Cardiac atrium fibroblast (primary cell): ENCODE data around the gene B4GALT6. TPM values are rescaled to one million over a fixed set of nuclear protein-coding genes. Genes with fewer than 3 reads are reported as not detected.

Experiments
- total RNA-seq: library from RNA; depleted of rRNA; stranded (reverse); fragments of >200 nt; gene quantifications from 2 replicates; pipeline ENCODE4 v1.2.3, GENCODE V29; 2015

Gene B4GALT6, protein sequence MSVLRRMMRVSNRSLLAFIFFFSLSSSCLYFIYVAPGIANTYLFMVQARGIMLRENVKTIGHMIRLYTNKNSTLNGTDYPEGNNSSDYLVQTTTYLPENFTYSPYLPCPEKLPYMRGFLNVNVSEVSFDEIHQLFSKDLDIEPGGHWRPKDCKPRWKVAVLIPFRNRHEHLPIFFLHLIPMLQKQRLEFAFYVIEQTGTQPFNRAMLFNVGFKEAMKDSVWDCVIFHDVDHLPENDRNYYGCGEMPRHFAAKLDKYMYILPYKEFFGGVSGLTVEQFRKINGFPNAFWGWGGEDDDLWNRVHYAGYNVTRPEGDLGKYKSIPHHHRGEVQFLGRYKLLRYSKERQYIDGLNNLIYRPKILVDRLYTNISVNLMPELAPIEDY
- 2.0 and 4.4 TPM in 2 replicates for total RNA-seq

DNA sequence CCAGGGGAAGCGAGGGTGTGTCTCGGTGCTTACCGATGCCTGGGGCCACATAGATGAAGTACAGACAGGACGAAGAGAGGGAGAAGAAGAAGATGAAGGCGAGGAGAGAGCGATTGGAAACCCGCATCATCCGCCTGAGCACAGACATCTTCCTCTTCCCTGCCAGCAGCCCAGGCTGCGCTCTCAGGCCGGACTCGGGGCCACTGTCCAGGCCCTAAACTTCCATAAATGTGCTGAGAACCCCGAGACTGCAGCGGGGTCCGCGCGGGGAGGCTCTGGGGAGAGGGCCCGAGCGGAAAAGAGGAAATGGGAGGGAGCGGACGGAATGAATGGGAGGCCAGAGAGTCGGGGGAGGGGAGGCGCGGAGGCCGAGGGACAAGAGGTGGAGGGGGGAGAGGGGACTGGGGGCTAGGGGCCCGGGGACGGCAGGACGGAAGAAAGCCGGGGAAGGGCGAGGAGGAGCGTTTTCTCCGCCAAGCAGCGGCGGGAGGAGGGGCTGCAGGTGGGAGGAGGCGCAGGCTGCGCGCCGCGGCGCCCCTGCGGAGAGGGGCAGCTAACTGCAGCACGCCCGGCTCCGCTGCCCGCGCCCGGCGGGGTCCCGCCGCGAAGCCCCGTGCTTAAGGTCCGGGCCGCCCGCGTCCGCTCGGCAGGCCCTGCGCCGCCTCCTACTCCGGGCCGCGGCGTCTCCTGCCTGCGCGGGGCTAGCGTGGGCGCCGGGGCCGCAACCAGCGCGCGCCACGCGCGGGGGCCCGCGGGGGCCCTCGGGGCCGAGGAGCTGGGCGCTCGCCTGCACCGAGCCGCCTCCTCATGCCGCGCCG, at the start of gene B4GALT6:
TSS of gene B4GALT6 (minus strand) at position 303 of the 818 bp plus-strand sequence. CDS start at position 148, 155 bp downstream.

DNA sequence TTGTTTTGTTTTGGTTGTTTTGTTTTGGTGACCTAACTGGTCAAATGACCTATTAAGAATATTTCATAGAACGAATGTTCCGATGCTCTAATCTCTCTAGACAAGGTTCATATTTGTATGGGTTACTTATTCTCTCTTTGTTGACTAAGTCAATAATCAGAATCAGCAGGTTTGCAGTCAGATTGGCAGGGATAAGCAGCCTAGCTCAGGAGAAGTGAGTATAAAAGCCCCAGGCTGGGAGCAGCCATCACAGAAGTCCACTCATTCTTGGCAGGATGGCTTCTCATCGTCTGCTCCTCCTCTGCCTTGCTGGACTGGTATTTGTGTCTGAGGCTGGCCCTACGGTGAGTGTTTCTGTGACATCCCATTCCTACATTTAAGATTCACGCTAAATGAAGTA, 92.8 kb downstream of the B4GALT6 start, which contains the start of gene TTR:
TSS of gene TTR (plus strand) at position 250 of the 400 bp plus-strand sequence. CDS start at position 276, 26 bp downstream.

Other genes starting within 250 kb of the B4GALT6 start
- not detected in 2 replicates for gene DSG3, start 236.8 kb downstream of the B4GALT6 start, total RNA-seq
- gene DSG2, start 186.4 kb downstream of the B4GALT6 start, total RNA-seq, result 1.6 and 2.2 TPM in 2 replicates
- gene TTR, start 92.7 kb downstream of the B4GALT6 start, total RNA-seq, result not detected in 2 replicates
- gene SLC25A52, start 76.3 kb upstream of the B4GALT6 start, total RNA-seq, result not detected in 2 replicates